Measurements from ENCODE around the gene TTLL3. TPM values are rescaled to one million over a fixed set of nuclear protein-coding genes. Genes with fewer than 3 reads are reported as not detected.

Gene TTLL3
- total RNA-seq, 5 donors from 2014 or later (not counting 1 experiment from before 2014, with no cell fraction given) = 59.8 to 94.9 (median 67.4) TPM

- 100% methylated on average over 2 of the region's 5 CpGs for WGBS (ENCODE audit: insufficient coverage)
- H3K27ac ChIP-seq (ENCODE audit: low read length) = no peak overlapping the region
- DNase-seq (no peak), ATAC-seq (replicated peaks in 1 of 4) (no peak)
- peaks cover 6% of the 10 kb centered on the region for H3K36me3 Mint-ChIP-seq
- H3K4me3 ChIP-seq (ENCODE audit: control insufficient read depth in 1 of 2, extremely low read depth in 1 of 2, low read length in 1 of 2) = no peak overlapping the region
- H3K4me1 ChIP-seq (ENCODE audit: control insufficient read depth in 1 of 2, extremely low read depth in 1 of 2, insufficient read depth in 2 of 2, low read length in 2 of 2) = peaks cover 34 to 39% of the 10 kb centered on the region in 2 experiments
- peaks cover 3 to 8% of the 10 kb centered on the region in 2 donors for H3K36me3 ChIP-seq (ENCODE audit: control insufficient read depth in 2 of 2, extremely low read depth in 1 of 2, insufficient read depth in 1 of 2, low read length in 1 of 2)
- H3K9me3 ChIP-seq = no peaks in the 10 kb centered on the region
- no peaks in the 10 kb centered on the region for H3K9me3 Mint-ChIP-seq
- no peaks in the 10 kb centered on the region for H3K27me3 Mint-ChIP-seq
- no peak overlapping the region for H3K27ac Mint-ChIP-seq
- ChIA-PET POLR2A (no interaction called here), CTCF (interaction anchor here in 1 of 2 donors (0.6 kb wide), 1 partner anchor 80 kb away, joined by 4 read pairs; no protein-coding TSS in a partner anchor)
- no peak overlapping the region for H3K4me3 Mint-ChIP-seq
- H3K27me3 ChIP-seq (replicated peaks in 1 of 2; ENCODE audit: control insufficient read depth in 2 of 2, extremely low read depth in 1 of 2, insufficient read depth in 2 of 2, low read length in 1 of 2) = no peaks in the 10 kb centered on the region
- H3K4me1 Mint-ChIP-seq = peaks cover 36 to 58% (median 45%) of the 10 kb centered on the region in 3 donors
Observed at GRCh38 chr3:9776896-9777693, 33.0 kb upstream of the TTLL3 start.

DNA sequence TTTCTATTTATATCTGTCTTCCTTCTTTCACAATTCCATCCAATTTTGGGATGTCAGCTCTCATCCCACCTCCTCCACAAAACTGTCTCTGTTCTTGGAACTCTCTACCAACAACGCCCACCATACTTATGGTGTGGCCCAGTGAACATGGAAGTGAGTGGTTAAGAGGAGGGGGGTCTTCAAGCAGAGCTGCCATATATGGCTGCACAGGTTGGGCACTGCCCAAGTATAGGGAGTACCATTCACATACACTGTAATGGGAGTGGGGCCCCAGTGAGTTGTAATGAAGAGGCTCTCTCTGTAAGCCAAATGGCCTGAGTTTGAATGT, 32.4 kb upstream of the TTLL3 start:
- ATAC-seq (replicated peaks in 1 of 4) (no peak), DNase-seq (no peak)
- no peak overlapping the region for H3K27ac Mint-ChIP-seq
- H3K36me3 ChIP-seq (ENCODE audit: control insufficient read depth in 2 of 2, extremely low read depth in 1 of 2, insufficient read depth in 1 of 2, low read length in 1 of 2) = peaks cover 7 to 10% of the 10 kb centered on the region in 2 donors
- no peaks in the 10 kb centered on the region for H3K27me3 Mint-ChIP-seq
- ChIA-PET CTCF (interaction anchor here in 1 of 2 donors (0.6 kb wide), 1 partner anchor 80 kb away, joined by 4 read pairs; no protein-coding TSS in a partner anchor), POLR2A (no interaction called here)
- no peak overlapping the region for H3K4me3 ChIP-seq (ENCODE audit: control insufficient read depth in 1 of 2, extremely low read depth in 1 of 2, low read length in 1 of 2)
- peaks cover 36 to 43% of the 10 kb centered on the region in 2 experiments for H3K4me1 ChIP-seq (ENCODE audit: control insufficient read depth in 1 of 2, extremely low read depth in 1 of 2, insufficient read depth in 2 of 2, low read length in 2 of 2)
- no peak overlapping the region for H3K27ac ChIP-seq (ENCODE audit: low read length)
- H3K4me1 Mint-ChIP-seq = peaks cover 40 to 64% (median 50%) of the 10 kb centered on the region in 3 donors
- no peaks in the 10 kb centered on the region for H3K9me3 ChIP-seq
- H3K36me3 Mint-ChIP-seq = peaks cover 10% of the 10 kb centered on the region
- no peak overlapping the region for H3K4me3 Mint-ChIP-seq
- H3K27me3 ChIP-seq (replicated peaks in 1 of 2; ENCODE audit: control insufficient read depth in 2 of 2, extremely low read depth in 1 of 2, insufficient read depth in 2 of 2, low read length in 1 of 2) = no peaks in the 10 kb centered on the region
- WGBS (ENCODE audit: insufficient coverage) = no CpG with 5 or more reads among the region's 1 CpG
- H3K9me3 Mint-ChIP-seq = no peaks in the 10 kb centered on the region

GRCh38 chr3:9778143-9779074, 31.7 kb upstream of the TTLL3 start:
- H3K27ac Mint-ChIP-seq = peak overlapping the region in 1 of 2 donors; percentile 84
- WGBS (ENCODE audit: insufficient coverage) = no CpG with 5 or more reads among the region's 5 CpGs
- no peak for DNase-seq

DNA sequence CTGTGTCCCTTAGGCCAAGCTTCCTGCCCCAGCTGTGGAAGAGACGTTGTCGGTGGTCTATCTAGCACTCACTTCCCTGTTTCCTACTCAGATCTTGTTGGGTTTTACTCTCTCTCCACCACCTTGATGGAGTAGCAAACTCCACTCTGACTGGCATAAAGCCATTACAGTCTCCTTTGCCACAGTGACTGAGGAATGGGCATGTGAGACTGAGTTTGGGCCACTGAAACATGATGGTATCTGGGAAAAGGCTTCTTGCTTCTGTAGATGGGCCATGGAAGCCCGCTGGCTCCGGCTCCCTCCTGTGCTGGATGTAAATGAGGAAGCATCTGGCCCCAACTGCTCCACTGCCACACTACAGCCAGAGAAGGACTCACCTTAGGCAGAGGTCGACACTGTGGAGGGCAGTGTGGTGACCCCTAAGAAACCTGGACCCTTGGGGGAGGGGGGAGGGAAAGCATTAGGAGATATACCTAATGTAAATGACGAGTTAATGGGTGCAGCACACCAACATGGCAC, 30.9 kb upstream of the TTLL3 start:
- H3K9me3 Mint-ChIP-seq = no peaks in the 10 kb centered on the region
- no peak overlapping the region for H3K27ac ChIP-seq (ENCODE audit: low read length)
- no peaks in the 10 kb centered on the region for H3K27me3 Mint-ChIP-seq
- ChIA-PET POLR2A (no interaction called here), CTCF (no interaction called here)
- H3K4me1 Mint-ChIP-seq = peaks cover 44 to 68% (median 54%) of the 10 kb centered on the region in 3 donors
- no peak for DNase-seq
- no peak overlapping the region for H3K4me3 ChIP-seq (ENCODE audit: control insufficient read depth in 1 of 2, extremely low read depth in 1 of 2, low read length in 1 of 2)
- H3K36me3 ChIP-seq (ENCODE audit: control insufficient read depth in 2 of 2, extremely low read depth in 1 of 2, insufficient read depth in 1 of 2, low read length in 1 of 2) = peaks cover 10 to 16% of the 10 kb centered on the region in 2 donors
- no CpG with 5 or more reads among the region's 6 CpGs for WGBS (ENCODE audit: insufficient coverage)
- H3K27me3 ChIP-seq (replicated peaks in 1 of 2; ENCODE audit: control insufficient read depth in 2 of 2, extremely low read depth in 1 of 2, insufficient read depth in 2 of 2, low read length in 1 of 2) = no peaks in the 10 kb centered on the region
- peaks cover 36 to 43% of the 10 kb centered on the region in 2 experiments for H3K4me1 ChIP-seq (ENCODE audit: control insufficient read depth in 1 of 2, extremely low read depth in 1 of 2, insufficient read depth in 2 of 2, low read length in 2 of 2)
- H3K36me3 Mint-ChIP-seq = peaks cover 15% of the 10 kb centered on the region
- H3K9me3 ChIP-seq = no peaks in the 10 kb centered on the region
- peak overlapping the region; percentile 46 to 84 for H3K27ac Mint-ChIP-seq
- no peak for ATAC-seq (replicated peaks in 1 of 4)
- peak overlapping the region in 1 of 3 donors; percentile 71 for H3K4me3 Mint-ChIP-seq

More at GRCh38 chr3:9778143-9779074, 31.7 kb upstream of the TTLL3 start:
- H3K36me3 ChIP-seq (ENCODE audit: control insufficient read depth in 2 of 2, extremely low read depth in 1 of 2, insufficient read depth in 1 of 2, low read length in 1 of 2) = peaks cover 10% of the 10 kb centered on the region in 2 donors
- POLR2A ChIA-PET = no interaction called here
- Mint-ChIP-seq H3K4me1 (peaks cover 44 to 68% (median 54%) of the 10 kb centered on the region in 3 donors), H3K36me3 (peaks cover 15% of the 10 kb centered on the region), H3K4me3 (peak overlapping the region in 1 of 3 donors; percentile 71), H3K9me3 (no peaks in the 10 kb centered on the region), H3K27me3 (no peaks in the 10 kb centered on the region)
- CTCF ChIA-PET = no interaction called here
- no peaks in the 10 kb centered on the region for H3K27me3 ChIP-seq (replicated peaks in 1 of 2; ENCODE audit: control insufficient read depth in 2 of 2, extremely low read depth in 1 of 2, insufficient read depth in 2 of 2, low read length in 1 of 2)
- ATAC-seq (replicated peaks in 1 of 4) = no peak
- H3K9me3 ChIP-seq = no peaks in the 10 kb centered on the region
- H3K27ac ChIP-seq (ENCODE audit: low read length) = no peak overlapping the region
- H3K4me3 ChIP-seq (ENCODE audit: control insufficient read depth in 1 of 2, extremely low read depth in 1 of 2, low read length in 1 of 2) = no peak overlapping the region
- peaks cover 36 to 43% of the 10 kb centered on the region in 2 experiments for H3K4me1 ChIP-seq (ENCODE audit: control insufficient read depth in 1 of 2, extremely low read depth in 1 of 2, insufficient read depth in 2 of 2, low read length in 2 of 2)

DNA sequence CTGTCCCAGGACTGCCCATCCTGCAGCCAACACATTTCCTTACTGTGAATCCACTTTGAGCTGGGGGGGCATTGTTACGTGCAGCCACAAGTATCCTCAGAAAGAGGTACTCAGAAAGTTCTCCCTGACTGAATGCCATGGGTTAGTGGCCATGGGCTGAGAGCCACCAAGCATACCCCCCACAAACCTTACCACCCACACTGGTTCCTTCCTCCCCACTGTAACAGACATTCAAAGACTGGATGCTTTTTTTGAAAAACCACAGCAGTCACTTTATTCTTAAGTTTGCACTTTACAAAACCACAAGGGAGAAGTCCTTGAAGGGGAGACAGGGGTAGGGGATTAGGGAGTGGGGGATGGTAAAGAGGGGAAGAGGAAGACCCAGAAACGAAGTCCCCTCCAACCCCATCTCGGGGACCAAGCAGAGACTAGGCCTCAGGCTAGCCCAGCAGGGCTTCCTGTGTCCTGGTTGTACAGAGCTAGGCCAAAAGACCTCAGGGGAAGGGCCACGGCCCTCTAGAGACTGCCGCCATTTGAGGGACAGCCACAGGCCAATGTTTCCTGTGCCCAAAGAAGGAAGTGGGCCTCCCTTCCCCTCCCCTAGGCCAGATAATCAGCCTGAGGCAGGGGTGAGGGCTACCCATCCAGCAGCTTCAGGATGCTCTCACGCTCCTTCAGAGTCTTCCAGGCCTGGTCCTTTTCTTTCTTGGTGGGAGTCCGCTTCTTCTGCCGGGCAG, 30.2 kb upstream of the TTLL3 start:
- DNase-seq (peak in 18 of 35 experiments; percentile 8 to 47 (median 16)), ATAC-seq (replicated peaks in 1 of 4) (peak; percentile 65 to 83 (median 70))
- Mint-ChIP-seq H3K27ac (peak overlapping the region; percentile 21 to 84), H3K9me3 (no peaks in the 10 kb centered on the region), H3K4me1 (peaks cover 44 to 68% (median 54%) of the 10 kb centered on the region in 3 donors), H3K27me3 (no peaks in the 10 kb centered on the region), H3K4me3 (peak overlapping the region; percentile 6 to 71 (median 11)), H3K36me3 (peaks cover 16% of the 10 kb centered on the region)
- Histone ChIP-seq H3K4me1 (ENCODE audit: control insufficient read depth in 1 of 2, extremely low read depth in 1 of 2, insufficient read depth in 2 of 2, low read length in 2 of 2) (peaks cover 36 to 43% of the 10 kb centered on the region in 2 experiments), H3K9me3 (no peaks in the 10 kb centered on the region), H3K36me3 (ENCODE audit: control insufficient read depth in 2 of 2, extremely low read depth in 1 of 2, insufficient read depth in 1 of 2, low read length in 1 of 2) (peaks cover 10 to 21% of the 10 kb centered on the region in 2 donors), H3K4me3 (ENCODE audit: control insufficient read depth in 1 of 2, extremely low read depth in 1 of 2, low read length in 1 of 2) (peak overlapping the region in 1 of 2 donors; percentile 53), H3K27me3 (replicated peaks in 1 of 2; ENCODE audit: control insufficient read depth in 2 of 2, extremely low read depth in 1 of 2, insufficient read depth in 2 of 2, low read length in 1 of 2) (no peaks in the 10 kb centered on the region), H3K27ac (ENCODE audit: low read length) (peak overlapping the region; percentile 71)
- CTCF ChIA-PET = interaction anchor here in 1 of 2 donors (1.2 kb wide), 1 partner anchor 53 kb away, joined by 3 read pairs; no protein-coding TSS in a partner anchor
- POLR2A ChIA-PET = no interaction called here
- 33% methylated on average over 7 of the region's 8 CpGs for WGBS (ENCODE audit: insufficient coverage)

Data from T-cell (primary cell).